Neural progenitor cell (in vitro differentiated cells): Measurements from ENCODE around the gene SLCO3A1.

Experiments
- EZH2 ChIP-seq: fragments of 200-600 bp; sonication (generic); IDR thresholded peaks from 2 replicates; pipeline ENCODE4 v1.6.1; 2017; ENCODE audit warnings: antibody characterized with exemption, mild to moderate bottlenecking, moderate library complexity
- EZH2phosphoT487 ChIP-seq: fragments of 200-600 bp; sonication (generic); IDR thresholded peaks from 2 replicates; pipeline ENCODE4 v1.6.1; 2017; ENCODE audit warnings: antibody characterized with exemption
- TF ChIP-seq, protein P1 (sequence below): fragments of 200-600 bp; sonication (generic); IDR thresholded peaks from 2 replicates; pipeline ENCODE4 v1.5.1; 2017; ENCODE audit warnings: antibody characterized with exemption, mild to moderate bottlenecking

- TF ChIP-seq, protein P1, sequence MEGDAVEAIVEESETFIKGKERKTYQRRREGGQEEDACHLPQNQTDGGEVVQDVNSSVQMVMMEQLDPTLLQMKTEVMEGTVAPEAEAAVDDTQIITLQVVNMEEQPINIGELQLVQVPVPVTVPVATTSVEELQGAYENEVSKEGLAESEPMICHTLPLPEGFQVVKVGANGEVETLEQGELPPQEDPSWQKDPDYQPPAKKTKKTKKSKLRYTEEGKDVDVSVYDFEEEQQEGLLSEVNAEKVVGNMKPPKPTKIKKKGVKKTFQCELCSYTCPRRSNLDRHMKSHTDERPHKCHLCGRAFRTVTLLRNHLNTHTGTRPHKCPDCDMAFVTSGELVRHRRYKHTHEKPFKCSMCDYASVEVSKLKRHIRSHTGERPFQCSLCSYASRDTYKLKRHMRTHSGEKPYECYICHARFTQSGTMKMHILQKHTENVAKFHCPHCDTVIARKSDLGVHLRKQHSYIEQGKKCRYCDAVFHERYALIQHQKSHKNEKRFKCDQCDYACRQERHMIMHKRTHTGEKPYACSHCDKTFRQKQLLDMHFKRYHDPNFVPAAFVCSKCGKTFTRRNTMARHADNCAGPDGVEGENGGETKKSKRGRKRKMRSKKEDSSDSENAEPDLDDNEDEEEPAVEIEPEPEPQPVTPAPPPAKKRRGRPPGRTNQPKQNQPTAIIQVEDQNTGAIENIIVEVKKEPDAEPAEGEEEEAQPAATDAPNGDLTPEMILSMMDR: no peak
- no peak for TF ChIP-seq EZH2phosphoT487
- no peak for TF ChIP-seq EZH2
Observed at GRCh38 chr15:92149029-92149428, 295.5 kb downstream of the SLCO3A1 start.
